NCI-H1694 treated with DMSO at 0.1 percent for 48 hours (cell line): ENCODE results near the gene NHEJ1.
A peak's percentile ranks its signal among the peaks of the same experiment; 100 is the strongest.

Experiments
- DNase-seq: peaks from one replicate; lab custom pipeline; 2025; lab: John Stamatoyannopoulos, UW

NHEJ1 gene

GRCh38 chr2:219123356-219124135, 37.1 kb downstream of the NHEJ1 start:
- DNase-seq: no peak

- DNase-seq: no peak
Observed at GRCh38 chr2:219122202-219122980, 38.2 kb downstream of the NHEJ1 start.

- DNase-seq: no peak
Observed at GRCh38 chr2:219120082-219120481, 40.5 kb downstream of the NHEJ1 start.

- DNase-seq: peak; percentile 51
Observed at GRCh38 chr2:219119422-219120043, 41.1 kb downstream of the NHEJ1 start.

- DNase-seq: no peak
Observed at GRCh38 chr2:219118504-219118903, 42.1 kb downstream of the NHEJ1 start.

GRCh38 chr2:219116776-219117646, 43.6 kb downstream of the NHEJ1 start:
- no peak for DNase-seq

- no peak for DNase-seq
Observed at GRCh38 chr2:219112651-219113338, 47.8 kb downstream of the NHEJ1 start.

GRCh38 chr2:219112062-219112406, 48.6 kb downstream of the NHEJ1 start:
- no peak for DNase-seq

- no peak for DNase-seq
Observed at GRCh38 chr2:219111375-219112061, 49.1 kb downstream of the NHEJ1 start.

GRCh38 chr2:219109471-219109870, 51.1 kb downstream of the NHEJ1 start:
- DNase-seq: no peak

GRCh38 chr2:219107758-219108157, 52.9 kb downstream of the NHEJ1 start:
- DNase-seq: no peak

- no peak for DNase-seq
Observed at GRCh38 chr2:219106251-219106650, 54.4 kb downstream of the NHEJ1 start.

GRCh38 chr2:219104107-219105035, 56.2 kb downstream of the NHEJ1 start:
- DNase-seq: peak; percentile 78

GRCh38 chr2:219099329-219099728, 61.3 kb downstream of the NHEJ1 start:
- DNase-seq: no peak

- no peak for DNase-seq
Observed at GRCh38 chr2:219095406-219095935, 65.1 kb downstream of the NHEJ1 start.

GRCh38 chr2:219094171-219094570, 66.4 kb downstream of the NHEJ1 start:
- DNase-seq: no peak

- no peak for DNase-seq
Observed at GRCh38 chr2:219090436-219091299, 69.9 kb downstream of the NHEJ1 start.

GRCh38 chr2:219089330-219089729, 71.3 kb downstream of the NHEJ1 start:
- DNase-seq: no peak
